ENCODE data around the gene EFNA5.
A peak's percentile ranks its signal among the peaks of the same experiment; 100 is the strongest.

EFNA5 gene

DNA sequence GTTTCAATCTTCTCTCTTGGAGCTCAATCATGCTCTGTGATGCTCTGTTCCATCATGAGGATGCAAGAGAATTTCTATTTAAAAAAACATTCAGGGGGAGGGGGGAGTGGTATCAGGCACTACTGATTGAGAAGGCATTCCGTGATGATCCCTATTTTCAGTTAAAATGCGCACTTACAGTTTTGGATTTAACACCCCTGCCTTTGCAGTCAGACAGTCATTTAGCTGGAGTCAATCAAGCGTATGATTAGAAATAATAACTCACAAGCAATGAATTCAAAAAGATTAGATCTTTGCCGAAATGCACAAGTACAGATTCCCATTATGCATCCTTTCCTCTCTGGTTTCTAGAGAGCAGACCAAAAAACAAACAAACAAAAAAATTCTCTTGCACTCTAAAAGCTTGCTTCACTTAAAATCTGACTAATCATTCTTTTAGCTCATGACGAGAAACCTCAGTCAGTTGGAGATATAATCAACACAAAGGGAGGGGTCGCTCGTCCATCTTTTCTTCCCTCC is 55.4 kb downstream of the EFNA5 start (continued):
- TF ChIP-seq ZBTB21 (tag by site-specific recombination; IDR thresholded peaks at IDR 0.05) (peak; percentile 52; the same call in 1 of the 2 replicates), ZNF202 (tag by site-specific recombination; IDR thresholded peaks at IDR 0.05; ENCODE audit: borderline replicate concordance) (no peak), ZNF629 (tag by site-specific recombination; IDR thresholded peaks at IDR 0.05) (peak; percentile 57), SP3 (tag by site-specific recombination; IDR thresholded peaks at IDR 0.05) (no peak), ZBTB1 (tag by site-specific recombination; IDR thresholded peaks at IDR 0.05) (no peak), PRDM1 (tag by site-specific recombination; IDR thresholded peaks at IDR 0.05) (peak; percentile 49), ZNF501 (tag by site-specific recombination; IDR thresholded peaks at IDR 0.05) (no peak), HOXC10 (CRISPR knock-in tag; IDR thresholded peaks at IDR 0.05) (no peak), ZNF121 (tag by site-specific recombination; IDR thresholded peaks at IDR 0.05) (no peak), TCF7L2 (IDR thresholded peaks at IDR 0.05; ENCODE audit: borderline replicate concordance, low read depth, low read length) (no peak), ZNF677 (tag by site-specific recombination; IDR thresholded peaks at IDR 0.05) (no peak), ZFP3 (tag by site-specific recombination; IDR thresholded peaks at IDR 0.05; ENCODE audit: low read depth) (no peak), ZBTB7A (tag by site-specific recombination; IDR thresholded peaks at IDR 0.05; ENCODE audit: low read depth) (no peak), ZNF561 (tag by site-specific recombination; IDR thresholded peaks at IDR 0.05; ENCODE audit: borderline replicate concordance) (no peak), RBAK (tag by site-specific recombination; IDR thresholded peaks at IDR 0.05) (no peak), ZNF544 (tag by site-specific recombination; IDR thresholded peaks at IDR 0.05) (no peak), FEZF1 (tag by site-specific recombination; IDR thresholded peaks at IDR 0.05) (peak; percentile 89), BCL11B (tag by site-specific recombination; IDR thresholded peaks at IDR 0.05; ENCODE audit: low read depth) (no peak), YY1 (tag by site-specific recombination; IDR thresholded peaks at IDR 0.05) (no peak), SP7 (tag by site-specific recombination; IDR thresholded peaks at IDR 0.05) (peak; percentile 39; the same call in 1 of the 2 replicates), ZSCAN30 (tag by site-specific recombination; IDR thresholded peaks at IDR 0.05) (0 out of 2 replicates have a peak, but pooled peaks have one; percentile 7), ZNF223 (tag by site-specific recombination; IDR thresholded peaks at IDR 0.05) (no peak), ZNF214 (tag by site-specific recombination; IDR thresholded peaks at IDR 0.05; ENCODE audit: borderline replicate concordance) (no peak), ZBTB20 (tag by site-specific recombination; IDR thresholded peaks at IDR 0.05) (peak; percentile 57; the same call in 1 of the 2 replicates)
- TF ChIP-seq, protein P1, sequence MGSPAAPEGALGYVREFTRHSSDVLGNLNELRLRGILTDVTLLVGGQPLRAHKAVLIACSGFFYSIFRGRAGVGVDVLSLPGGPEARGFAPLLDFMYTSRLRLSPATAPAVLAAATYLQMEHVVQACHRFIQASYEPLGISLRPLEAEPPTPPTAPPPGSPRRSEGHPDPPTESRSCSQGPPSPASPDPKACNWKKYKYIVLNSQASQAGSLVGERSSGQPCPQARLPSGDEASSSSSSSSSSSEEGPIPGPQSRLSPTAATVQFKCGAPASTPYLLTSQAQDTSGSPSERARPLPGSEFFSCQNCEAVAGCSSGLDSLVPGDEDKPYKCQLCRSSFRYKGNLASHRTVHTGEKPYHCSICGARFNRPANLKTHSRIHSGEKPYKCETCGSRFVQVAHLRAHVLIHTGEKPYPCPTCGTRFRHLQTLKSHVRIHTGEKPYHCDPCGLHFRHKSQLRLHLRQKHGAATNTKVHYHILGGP (tag by site-specific recombination; IDR thresholded peaks at IDR 0.05) = peak; percentile 84; the same call in 1 of the 2 replicates
- TF ChIP-seq, protein P2, sequence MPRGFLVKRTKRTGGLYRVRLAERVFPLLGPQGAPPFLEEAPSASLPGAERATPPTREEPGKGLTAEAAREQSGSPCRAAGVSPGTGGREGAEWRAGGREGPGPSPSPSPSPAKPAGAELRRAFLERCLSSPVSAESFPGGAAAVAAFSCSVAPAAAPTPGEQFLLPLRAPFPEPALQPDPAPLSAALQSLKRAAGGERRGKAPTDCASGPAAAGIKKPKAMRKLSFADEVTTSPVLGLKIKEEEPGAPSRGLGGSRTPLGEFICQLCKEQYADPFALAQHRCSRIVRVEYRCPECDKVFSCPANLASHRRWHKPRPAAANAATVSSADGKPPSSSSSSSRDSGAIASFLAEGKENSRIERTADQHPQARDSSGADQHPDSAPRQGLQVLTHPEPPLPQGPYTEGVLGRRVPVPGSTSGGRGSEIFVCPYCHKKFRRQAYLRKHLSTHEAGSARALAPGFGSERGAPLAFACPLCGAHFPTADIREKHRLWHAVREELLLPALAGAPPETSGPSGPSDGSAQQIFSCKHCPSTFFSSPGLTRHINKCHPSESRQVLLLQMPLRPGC (tag by site-specific recombination; IDR thresholded peaks at IDR 0.05) = peak; percentile 79; the same call in 1 of the 2 replicates
- TF ChIP-seq, protein P3, sequence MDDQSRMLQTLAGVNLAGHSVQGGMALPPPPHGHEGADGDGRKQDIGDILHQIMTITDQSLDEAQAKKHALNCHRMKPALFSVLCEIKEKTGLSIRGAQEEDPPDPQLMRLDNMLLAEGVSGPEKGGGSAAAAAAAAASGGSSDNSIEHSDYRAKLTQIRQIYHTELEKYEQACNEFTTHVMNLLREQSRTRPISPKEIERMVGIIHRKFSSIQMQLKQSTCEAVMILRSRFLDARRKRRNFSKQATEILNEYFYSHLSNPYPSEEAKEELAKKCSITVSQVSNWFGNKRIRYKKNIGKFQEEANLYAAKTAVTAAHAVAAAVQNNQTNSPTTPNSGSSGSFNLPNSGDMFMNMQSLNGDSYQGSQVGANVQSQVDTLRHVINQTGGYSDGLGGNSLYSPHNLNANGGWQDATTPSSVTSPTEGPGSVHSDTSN (CRISPR knock-in tag; IDR thresholded peaks at IDR 0.05) = no peak
- TF ChIP-seq, protein P4, sequence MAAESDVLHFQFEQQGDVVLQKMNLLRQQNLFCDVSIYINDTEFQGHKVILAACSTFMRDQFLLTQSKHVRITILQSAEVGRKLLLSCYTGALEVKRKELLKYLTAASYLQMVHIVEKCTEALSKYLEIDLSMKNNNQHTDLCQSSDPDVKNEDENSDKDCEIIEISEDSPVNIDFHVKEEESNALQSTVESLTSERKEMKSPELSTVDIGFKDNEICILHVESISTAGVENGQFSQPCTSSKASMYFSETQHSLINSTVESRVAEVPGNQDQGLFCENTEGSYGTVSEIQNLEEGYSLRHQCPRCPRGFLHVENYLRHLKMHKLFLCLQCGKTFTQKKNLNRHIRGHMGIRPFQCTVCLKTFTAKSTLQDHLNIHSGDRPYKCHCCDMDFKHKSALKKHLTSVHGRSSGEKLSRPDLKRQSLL (tag by site-specific recombination; IDR thresholded peaks at IDR 0.05) = peak; percentile 74
- TF ChIP-seq, protein P5, sequence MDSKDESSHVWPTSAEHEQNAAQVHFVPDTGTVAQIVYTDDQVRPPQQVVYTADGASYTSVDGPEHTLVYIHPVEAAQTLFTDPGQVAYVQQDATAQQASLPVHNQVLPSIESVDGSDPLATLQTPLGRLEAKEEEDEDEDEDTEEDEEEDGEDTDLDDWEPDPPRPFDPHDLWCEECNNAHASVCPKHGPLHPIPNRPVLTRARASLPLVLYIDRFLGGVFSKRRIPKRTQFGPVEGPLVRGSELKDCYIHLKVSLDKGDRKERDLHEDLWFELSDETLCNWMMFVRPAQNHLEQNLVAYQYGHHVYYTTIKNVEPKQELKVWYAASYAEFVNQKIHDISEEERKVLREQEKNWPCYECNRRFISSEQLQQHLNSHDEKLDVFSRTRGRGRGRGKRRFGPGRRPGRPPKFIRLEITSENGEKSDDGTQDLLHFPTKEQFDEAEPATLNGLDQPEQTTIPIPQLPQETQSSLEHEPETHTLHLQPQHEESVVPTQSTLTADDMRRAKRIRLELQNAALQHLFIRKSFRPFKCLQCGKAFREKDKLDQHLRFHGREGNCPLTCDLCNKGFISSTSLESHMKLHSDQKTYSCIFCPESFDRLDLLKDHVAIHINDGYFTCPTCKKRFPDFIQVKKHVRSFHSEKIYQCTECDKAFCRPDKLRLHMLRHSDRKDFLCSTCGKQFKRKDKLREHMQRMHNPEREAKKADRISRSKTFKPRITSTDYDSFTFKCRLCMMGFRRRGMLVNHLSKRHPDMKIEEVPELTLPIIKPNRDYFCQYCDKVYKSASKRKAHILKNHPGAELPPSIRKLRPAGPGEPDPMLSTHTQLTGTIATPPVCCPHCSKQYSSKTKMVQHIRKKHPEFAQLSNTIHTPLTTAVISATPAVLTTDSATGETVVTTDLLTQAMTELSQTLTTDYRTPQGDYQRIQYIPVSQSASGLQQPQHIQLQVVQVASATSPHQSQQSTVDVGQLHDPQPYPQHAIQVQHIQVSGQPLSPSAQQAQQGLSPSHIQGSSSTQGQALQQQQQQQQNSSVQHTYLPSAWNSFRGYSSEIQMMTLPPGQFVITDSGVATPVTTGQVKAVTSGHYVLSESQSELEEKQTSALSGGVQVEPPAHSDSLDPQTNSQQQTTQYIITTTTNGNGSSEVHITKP (tag by site-specific recombination; IDR thresholded peaks at IDR 0.05) = peak; percentile 39
- TF ChIP-seq, protein P6, sequence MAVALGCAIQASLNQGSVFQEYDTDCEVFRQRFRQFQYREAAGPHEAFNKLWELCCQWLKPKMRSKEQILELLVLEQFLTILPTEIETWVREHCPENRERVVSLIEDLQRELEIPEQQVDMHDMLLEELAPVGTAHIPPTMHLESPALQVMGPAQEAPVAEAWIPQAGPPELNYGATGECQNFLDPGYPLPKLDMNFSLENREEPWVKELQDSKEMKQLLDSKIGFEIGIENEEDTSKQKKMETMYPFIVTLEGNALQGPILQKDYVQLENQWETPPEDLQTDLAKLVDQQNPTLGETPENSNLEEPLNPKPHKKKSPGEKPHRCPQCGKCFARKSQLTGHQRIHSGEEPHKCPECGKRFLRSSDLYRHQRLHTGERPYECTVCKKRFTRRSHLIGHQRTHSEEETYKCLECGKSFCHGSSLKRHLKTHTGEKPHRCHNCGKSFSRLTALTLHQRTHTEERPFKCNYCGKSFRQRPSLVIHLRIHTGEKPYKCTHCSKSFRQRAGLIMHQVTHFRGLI (tag by site-specific recombination; IDR thresholded peaks at IDR 0.05) = no peak

All from HEK293 (cell line).